ENCODE results near the gene MAG. TPM values are rescaled to one million over a fixed set of nuclear protein-coding genes. Genes with fewer than 3 reads are reported as not detected.

Gene MAG
- total and polyA plus RNA-seq, 10 of the 15 experiments (the other 5 are each of a cell fraction or from before 2014, with no cell fraction given), result 0.03 to 0.82 (median 0.17) TPM; not detected in 2

GRCh38 chr19:35267353-35267817 is 24.6 kb upstream of the MAG start:
- ATAC-seq (peak; percentile 56), FAIRE-seq (no peak), DNase-seq (ENCODE audit: low read depth, low spot score) (no peak)
- 1% methylated on average over 37 of the region's 40 CpGs for WGBS (ENCODE audit: insufficient coverage, insufficient replicate concordance, low lambda C conversion rate, missing lambda C conversion rate)
- intact Hi-C loops (cut with micrococcal nuclease; ENCODE audit: unreplicated experiment) (loop anchor here (5.0 to 10.0 kb wide), 2 partner anchors 80 to 227 kb away; partner anchors contain the start of genes FFAR1 and KRTDAP), in situ Hi-C loops (cut with MboI) (no loop called here)
- Histone ChIP-seq H3K36me3 (ENCODE audit: control insufficient read depth in 2 of 2, insufficient read depth in 2 of 2, low read length in 1 of 2) (peaks cover 15 to 28% of the 10 kb centered on the region in 2 experiments), H2AFZ (ENCODE audit: control insufficient read depth, low read depth, low read length) (peak overlapping the region; percentile 60), H3K4me3 (peak overlapping the region; percentile 82), H3K9ac (ENCODE audit: control insufficient read depth, insufficient read depth, low read length) (peak overlapping the region; percentile 98), H3K4me1 (ENCODE audit: control insufficient read depth, insufficient read depth, low read length) (peaks cover 17% of the 10 kb centered on the region), H3K79me2 (ENCODE audit: control insufficient read depth, insufficient read depth, low read length) (peaks cover 32% of the 10 kb centered on the region), H3K4me2 (ENCODE audit: control insufficient read depth, insufficient read depth) (peak overlapping the region; percentile 92), H4K20me1 (ENCODE audit: control insufficient read depth, insufficient read depth) (no peaks in the 10 kb centered on the region), H3K9me3 (replicated peaks; ENCODE audit: control insufficient read depth, insufficient read depth, low read length) (no peaks in the 10 kb centered on the region), H3K27me3 (replicated peaks in 1 of 2; ENCODE audit: control insufficient read depth in 2 of 2, insufficient read depth in 2 of 2, low read length in 1 of 2) (no peaks in the 10 kb centered on the region), H3K27ac (ENCODE audit: control insufficient read depth, insufficient read depth) (peak overlapping the region; percentile 96)
- ChIA-PET CTCF (interaction anchor here (0.6 kb wide), 1 partner anchor 323 kb away, joined by 4 read pairs; no protein-coding TSS in a partner anchor), POLR2A (interaction anchor here (0.6 to 1.3 kb wide), 4 partner anchors 12 to 81 kb away, joined by 3 to 5 read pairs (median 3); no protein-coding TSS in a partner anchor), SMC1A (ENCODE audit: uncharacterized antibody, unreplicated experiment) (no interaction called here), RAD21 (ENCODE audit: unreplicated experiment) (interaction anchor here (1.1 to 1.3 kb wide), 2 partner anchors 82 to 126 kb away, joined by 3 to 9 read pairs; no protein-coding TSS in a partner anchor)
- BruUV-seq (replicated peaks), result TSS peak; percentile 89
- no peak for TF ChIP-seq MEF2A (IDR thresholded peaks at IDR 0.05; ENCODE audit: insufficient read depth, low read depth, low read length)
- TF ChIP-seq JUND (IDR thresholded peaks at IDR 0.05; ENCODE audit: low read depth, low read length), result no peak
- TF ChIP-seq BACH1 (IDR thresholded peaks at IDR 0.05; ENCODE audit: borderline replicate concordance), result no peak
- no peak for TF ChIP-seq NFYA (IDR thresholded peaks at IDR 0.05; ENCODE audit: borderline replicate concordance, low read depth, low read length)
- no peak for TF ChIP-seq SMAD5 (IDR thresholded peaks at IDR 0.05; ENCODE audit: low read depth)
- peak; percentile 57 for TF ChIP-seq POLR2AphosphoS5 (IDR thresholded peaks at IDR 0.05; ENCODE audit: low read length)
- TF ChIP-seq SIX5 (IDR thresholded peaks at IDR 0.05; ENCODE audit: low read depth, low read length, severe bottlenecking), result no peak
- TF ChIP-seq EGR1 (IDR thresholded peaks at IDR 0.05; ENCODE audit: borderline replicate concordance in 1 of 2, low read depth in 2 of 2, low read length in 2 of 2), result peak in 1 of 2 experiments; percentile 90; a peak in 2 of 3 replicates
- TF ChIP-seq, protein P1, sequence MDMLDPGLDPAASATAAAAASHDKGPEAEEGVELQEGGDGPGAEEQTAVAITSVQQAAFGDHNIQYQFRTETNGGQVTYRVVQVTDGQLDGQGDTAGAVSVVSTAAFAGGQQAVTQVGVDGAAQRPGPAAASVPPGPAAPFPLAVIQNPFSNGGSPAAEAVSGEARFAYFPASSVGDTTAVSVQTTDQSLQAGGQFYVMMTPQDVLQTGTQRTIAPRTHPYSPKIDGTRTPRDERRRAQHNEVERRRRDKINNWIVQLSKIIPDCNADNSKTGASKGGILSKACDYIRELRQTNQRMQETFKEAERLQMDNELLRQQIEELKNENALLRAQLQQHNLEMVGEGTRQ (IDR thresholded peaks at IDR 0.05; ENCODE audit: borderline replicate concordance, low read depth, low read length), result no peak
- TF ChIP-seq POLR2A (IDR thresholded peaks at IDR 0.05; ENCODE audit: low read depth, low read length), result peak; percentile 38
- no peak for TF ChIP-seq NR2C2 (IDR thresholded peaks at IDR 0.05; ENCODE audit: borderline replicate concordance, control insufficient read depth, insufficient read length, low read depth)
- TF ChIP-seq HDGF (IDR thresholded peaks at IDR 0.05), result peak; percentile 81
- TF ChIP-seq STAT3 (IDR thresholded peaks at IDR 0.05; ENCODE audit: low read depth, low read length), result no peak
- TF ChIP-seq ATF3 (IDR thresholded peaks at IDR 0.05; ENCODE audit: borderline replicate concordance, extremely low read depth, low read depth, low read length), result no peak
- TF ChIP-seq RAD51 (IDR thresholded peaks at IDR 0.05), result no peak
- TF ChIP-seq, protein P2, sequence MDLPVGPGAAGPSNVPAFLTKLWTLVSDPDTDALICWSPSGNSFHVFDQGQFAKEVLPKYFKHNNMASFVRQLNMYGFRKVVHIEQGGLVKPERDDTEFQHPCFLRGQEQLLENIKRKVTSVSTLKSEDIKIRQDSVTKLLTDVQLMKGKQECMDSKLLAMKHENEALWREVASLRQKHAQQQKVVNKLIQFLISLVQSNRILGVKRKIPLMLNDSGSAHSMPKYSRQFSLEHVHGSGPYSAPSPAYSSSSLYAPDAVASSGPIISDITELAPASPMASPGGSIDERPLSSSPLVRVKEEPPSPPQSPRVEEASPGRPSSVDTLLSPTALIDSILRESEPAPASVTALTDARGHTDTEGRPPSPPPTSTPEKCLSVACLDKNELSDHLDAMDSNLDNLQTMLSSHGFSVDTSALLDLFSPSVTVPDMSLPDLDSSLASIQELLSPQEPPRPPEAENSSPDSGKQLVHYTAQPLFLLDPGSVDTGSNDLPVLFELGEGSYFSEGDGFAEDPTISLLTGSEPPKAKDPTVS (IDR thresholded peaks at IDR 0.05; ENCODE audit: low read depth, low read length), result no peak
- TF ChIP-seq NFYB (IDR thresholded peaks at IDR 0.05; ENCODE audit: insufficient read depth, low read depth, low read length), result no peak
- TF ChIP-seq, protein P3, sequence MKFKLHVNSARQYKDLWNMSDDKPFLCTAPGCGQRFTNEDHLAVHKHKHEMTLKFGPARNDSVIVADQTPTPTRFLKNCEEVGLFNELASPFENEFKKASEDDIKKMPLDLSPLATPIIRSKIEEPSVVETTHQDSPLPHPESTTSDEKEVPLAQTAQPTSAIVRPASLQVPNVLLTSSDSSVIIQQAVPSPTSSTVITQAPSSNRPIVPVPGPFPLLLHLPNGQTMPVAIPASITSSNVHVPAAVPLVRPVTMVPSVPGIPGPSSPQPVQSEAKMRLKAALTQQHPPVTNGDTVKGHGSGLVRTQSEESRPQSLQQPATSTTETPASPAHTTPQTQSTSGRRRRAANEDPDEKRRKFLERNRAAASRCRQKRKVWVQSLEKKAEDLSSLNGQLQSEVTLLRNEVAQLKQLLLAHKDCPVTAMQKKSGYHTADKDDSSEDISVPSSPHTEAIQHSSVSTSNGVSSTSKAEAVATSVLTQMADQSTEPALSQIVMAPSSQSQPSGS (IDR thresholded peaks at IDR 0.05; ENCODE audit: low read length), result no peak
- TF ChIP-seq NR2C1 (IDR thresholded peaks at IDR 0.05), result no peak
- no peak for TF ChIP-seq ZNF24 (IDR thresholded peaks at IDR 0.05)
- TF ChIP-seq ZNF622 (IDR thresholded peaks at IDR 0.05), result no peak
- TF ChIP-seq GATAD2B (conservative IDR thresholded peaks at IDR 0.05; ENCODE audit: low read depth), result 0 out of 2 replicates have a peak, but pooled peaks have one; percentile 34
- no peak for TF ChIP-seq TARDBP (IDR thresholded peaks at IDR 0.05; ENCODE audit: borderline replicate concordance)

Data from GM12878 (cell line).